ENCODE results near the gene GLS. TPM values are rescaled to one million over a fixed set of nuclear protein-coding genes. Genes with fewer than 3 reads are reported as not detected.

GLS gene
- total RNA-seq, 1 donor from 2014 or later, result 185 TPM

GRCh38 chr2:190986221-190986953 lies 105.8 kb downstream of the GLS start:
- no peak for DNase-seq (ENCODE audit: low spot score in 2 of 2, unreplicated experiment in 2 of 2)
- Mint-ChIP-seq H3K36me3 (peaks cover 75% of the 10 kb centered on the region), H3K27me3 (ENCODE audit: low read depth) (no peaks in the 10 kb centered on the region)

GRCh38 chr2:190987116-190987515 lies 106.5 kb downstream of the GLS start:
- no peak for TF ChIP-seq CTCF (IDR thresholded peaks at IDR 0.05; ENCODE audit: unreplicated experiment)
- Mint-ChIP-seq H3K36me3 (peaks cover 74% of the 10 kb centered on the region), H3K4me1 (no peaks in the 10 kb centered on the region), H3K27ac (no peak overlapping the region), H3K27me3 (ENCODE audit: low read depth) (no peaks in the 10 kb centered on the region), H3K9me3 (no peaks in the 10 kb centered on the region), H3K4me3 (no peak overlapping the region)
- no peak for DNase-seq (ENCODE audit: low spot score in 2 of 2, unreplicated experiment in 2 of 2)

More at GRCh38 chr2:190986221-190986953, 105.8 kb downstream of the GLS start:
- H3K27ac Mint-ChIP-seq, result no peak overlapping the region
- H3K9me3 Mint-ChIP-seq, result no peaks in the 10 kb centered on the region
- H3K4me1 Mint-ChIP-seq, result peaks cover 6% of the 10 kb centered on the region
- no peak overlapping the region for H3K4me3 Mint-ChIP-seq
- no peak for TF ChIP-seq CTCF (IDR thresholded peaks at IDR 0.05; ENCODE audit: unreplicated experiment)

DNA sequence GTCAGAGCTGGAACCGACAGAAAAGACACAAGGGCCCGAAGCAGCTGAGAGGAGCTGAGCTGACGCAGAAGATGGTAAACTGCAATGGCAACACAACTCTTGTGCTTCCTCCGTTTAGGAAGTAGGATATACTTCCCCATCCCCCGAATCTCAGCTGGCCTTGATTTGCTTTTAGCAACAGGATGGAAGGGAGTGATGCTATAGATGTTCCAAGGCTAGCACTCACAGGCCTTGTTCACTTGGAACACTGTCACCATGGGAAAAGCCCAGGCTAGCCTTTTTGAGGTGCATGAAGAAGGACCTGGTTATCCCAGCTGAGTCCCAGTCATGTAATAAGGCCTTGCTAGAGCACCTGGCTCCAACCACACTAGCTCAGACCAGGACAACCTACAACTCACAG lies 107.3 kb downstream of the GLS start:
- H3K4me3 Mint-ChIP-seq, result no peak overlapping the region
- H3K36me3 Mint-ChIP-seq, result peaks cover 70% of the 10 kb centered on the region
- H3K27ac Mint-ChIP-seq, result no peak overlapping the region
- H3K27me3 Mint-ChIP-seq (ENCODE audit: low read depth), result no peaks in the 10 kb centered on the region
- no peaks in the 10 kb centered on the region for H3K9me3 Mint-ChIP-seq
- TF ChIP-seq CTCF (IDR thresholded peaks at IDR 0.05; ENCODE audit: unreplicated experiment), result no peak
- no peak for DNase-seq (ENCODE audit: low spot score in 2 of 2, unreplicated experiment in 2 of 2)
- no peaks in the 10 kb centered on the region for H3K4me1 Mint-ChIP-seq

DNA sequence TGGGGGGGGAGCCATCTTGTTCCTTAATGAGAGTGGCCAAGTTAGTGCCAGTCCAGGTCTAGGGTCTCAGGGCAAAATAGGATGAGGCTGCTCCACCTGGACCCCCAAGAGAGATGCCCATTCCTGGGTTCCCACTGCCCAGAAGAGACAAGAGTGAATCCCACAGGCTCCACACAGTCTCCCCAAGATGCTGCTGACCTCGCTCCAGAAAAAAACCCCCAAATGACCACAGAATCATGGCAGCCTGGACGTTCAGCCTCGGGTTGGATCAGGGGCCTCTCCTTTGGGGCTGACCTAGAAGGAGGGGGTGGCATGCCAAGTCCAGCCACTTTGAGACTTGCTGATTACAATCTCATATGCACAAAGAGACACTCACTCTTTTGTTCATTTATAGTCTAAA lies 108.3 kb downstream of the GLS start:
- no peak for TF ChIP-seq CTCF (IDR thresholded peaks at IDR 0.05; ENCODE audit: unreplicated experiment)
- no peaks in the 10 kb centered on the region for H3K27me3 Mint-ChIP-seq (ENCODE audit: low read depth)
- H3K36me3 Mint-ChIP-seq, result peaks cover 72% of the 10 kb centered on the region
- DNase-seq (ENCODE audit: low spot score in 2 of 2, unreplicated experiment in 2 of 2), result no peak
- H3K4me1 Mint-ChIP-seq, result no peaks in the 10 kb centered on the region
- H3K4me3 Mint-ChIP-seq, result no peak overlapping the region
- H3K27ac Mint-ChIP-seq, result no peak overlapping the region
- no peaks in the 10 kb centered on the region for H3K9me3 Mint-ChIP-seq

GRCh38 chr2:190990132-190990531 lies 109.5 kb downstream of the GLS start:
- Mint-ChIP-seq H3K9me3 (no peaks in the 10 kb centered on the region), H3K27ac (no peak overlapping the region), H3K36me3 (peaks cover 69% of the 10 kb centered on the region), H3K4me3 (no peak overlapping the region), H3K4me1 (no peaks in the 10 kb centered on the region), H3K27me3 (ENCODE audit: low read depth) (no peaks in the 10 kb centered on the region)
- no peak for DNase-seq (ENCODE audit: low spot score in 2 of 2, unreplicated experiment in 2 of 2)
- no peak for TF ChIP-seq CTCF (IDR thresholded peaks at IDR 0.05; ENCODE audit: unreplicated experiment)
